ENCODE data around the gene SERPINB1. TPM values are rescaled to one million over a fixed set of nuclear protein-coding genes. Genes with fewer than 3 reads are reported as not detected.

Gene SERPINB1
- total and polyA plus RNA-seq, 2 experiments from 2014 or later: 5.6 to 6.5 TPM

GRCh38 chr6:2806644-2807043 lies 35.0 kb downstream of the SERPINB1 start:
- TF ChIP-seq ZNF114 (CRISPR knock-in tag; IDR thresholded peaks at IDR 0.05) (no peak), EZH2phosphoT487 (IDR thresholded peaks at IDR 0.05; ENCODE audit: unreplicated experiment) (no peak), NANOG (IDR thresholded peaks at IDR 0.05; ENCODE audit: borderline replicate concordance) (no peak)
- TF ChIP-seq, protein P1, sequence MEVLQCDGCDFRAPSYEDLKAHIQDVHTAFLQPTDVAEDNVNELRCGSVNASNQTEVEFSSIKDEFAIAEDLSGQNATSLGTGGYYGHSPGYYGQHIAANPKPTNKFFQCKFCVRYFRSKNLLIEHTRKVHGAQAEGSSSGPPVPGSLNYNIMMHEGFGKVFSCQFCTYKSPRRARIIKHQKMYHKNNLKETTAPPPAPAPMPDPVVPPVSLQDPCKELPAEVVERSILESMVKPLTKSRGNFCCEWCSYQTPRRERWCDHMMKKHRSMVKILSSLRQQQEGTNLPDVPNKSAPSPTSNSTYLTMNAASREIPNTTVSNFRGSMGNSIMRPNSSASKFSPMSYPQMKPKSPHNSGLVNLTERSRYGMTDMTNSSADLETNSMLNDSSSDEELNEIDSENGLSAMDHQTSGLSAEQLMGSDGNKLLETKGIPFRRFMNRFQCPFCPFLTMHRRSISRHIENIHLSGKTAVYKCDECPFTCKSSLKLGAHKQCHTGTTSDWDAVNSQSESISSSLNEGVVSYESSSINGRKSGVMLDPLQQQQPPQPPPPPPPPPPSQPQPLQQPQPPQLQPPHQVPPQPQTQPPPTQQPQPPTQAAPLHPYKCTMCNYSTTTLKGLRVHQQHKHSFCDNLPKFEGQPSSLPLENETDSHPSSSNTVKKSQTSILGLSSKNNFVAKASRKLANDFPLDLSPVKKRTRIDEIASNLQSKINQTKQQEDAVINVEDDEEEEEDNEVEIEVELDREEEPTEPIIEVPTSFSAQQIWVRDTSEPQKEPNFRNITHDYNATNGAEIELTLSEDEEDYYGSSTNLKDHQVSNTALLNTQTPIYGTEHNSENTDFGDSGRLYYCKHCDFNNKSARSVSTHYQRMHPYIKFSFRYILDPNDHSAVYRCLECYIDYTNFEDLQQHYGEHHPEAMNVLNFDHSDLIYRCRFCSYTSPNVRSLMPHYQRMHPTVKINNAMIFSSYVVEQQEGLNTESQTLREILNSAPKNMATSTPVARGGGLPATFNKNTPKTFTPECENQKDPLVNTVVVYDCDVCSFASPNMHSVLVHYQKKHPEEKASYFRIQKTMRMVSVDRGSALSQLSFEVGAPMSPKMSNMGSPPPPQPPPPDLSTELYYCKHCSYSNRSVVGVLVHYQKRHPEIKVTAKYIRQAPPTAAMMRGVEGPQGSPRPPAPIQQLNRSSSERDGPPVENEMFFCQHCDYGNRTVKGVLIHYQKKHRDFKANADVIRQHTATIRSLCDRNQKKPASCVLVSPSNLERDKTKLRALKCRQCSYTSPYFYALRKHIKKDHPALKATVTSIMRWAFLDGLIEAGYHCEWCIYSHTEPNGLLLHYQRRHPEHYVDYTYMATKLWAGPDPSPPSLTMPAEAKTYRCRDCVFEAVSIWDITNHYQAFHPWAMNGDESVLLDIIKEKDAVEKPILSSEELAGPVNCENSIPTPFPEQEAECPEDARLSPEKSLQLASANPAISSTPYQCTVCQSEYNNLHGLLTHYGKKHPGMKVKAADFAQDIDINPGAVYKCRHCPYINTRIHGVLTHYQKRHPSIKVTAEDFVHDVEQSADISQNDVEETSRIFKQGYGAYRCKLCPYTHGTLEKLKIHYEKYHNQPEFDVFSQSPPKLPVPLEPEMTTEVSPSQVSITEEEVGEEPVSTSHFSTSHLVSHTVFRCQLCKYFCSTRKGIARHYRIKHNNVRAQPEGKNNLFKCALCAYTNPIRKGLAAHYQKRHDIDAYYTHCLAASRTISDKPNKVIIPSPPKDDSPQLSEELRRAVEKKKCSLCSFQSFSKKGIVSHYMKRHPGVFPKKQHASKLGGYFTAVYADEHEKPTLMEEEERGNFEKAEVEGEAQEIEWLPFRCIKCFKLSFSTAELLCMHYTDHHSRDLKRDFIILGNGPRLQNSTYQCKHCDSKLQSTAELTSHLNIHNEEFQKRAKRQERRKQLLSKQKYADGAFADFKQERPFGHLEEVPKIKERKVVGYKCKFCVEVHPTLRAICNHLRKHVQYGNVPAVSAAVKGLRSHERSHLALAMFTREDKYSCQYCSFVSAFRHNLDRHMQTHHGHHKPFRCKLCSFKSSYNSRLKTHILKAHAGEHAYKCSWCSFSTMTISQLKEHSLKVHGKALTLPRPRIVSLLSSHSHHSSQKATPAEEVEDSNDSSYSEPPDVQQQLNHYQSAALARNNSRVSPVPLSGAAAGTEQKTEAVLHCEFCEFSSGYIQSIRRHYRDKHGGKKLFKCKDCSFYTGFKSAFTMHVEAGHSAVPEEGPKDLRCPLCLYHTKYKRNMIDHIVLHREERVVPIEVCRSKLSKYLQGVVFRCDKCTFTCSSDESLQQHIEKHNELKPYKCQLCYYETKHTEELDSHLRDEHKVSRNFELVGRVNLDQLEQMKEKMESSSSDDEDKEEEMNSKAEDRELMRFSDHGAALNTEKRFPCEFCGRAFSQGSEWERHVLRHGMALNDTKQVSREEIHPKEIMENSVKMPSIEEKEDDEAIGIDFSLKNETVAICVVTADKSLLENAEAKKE (CRISPR knock-in tag; IDR thresholded peaks at IDR 0.05): no peak
- TF ChIP-seq, protein P2, sequence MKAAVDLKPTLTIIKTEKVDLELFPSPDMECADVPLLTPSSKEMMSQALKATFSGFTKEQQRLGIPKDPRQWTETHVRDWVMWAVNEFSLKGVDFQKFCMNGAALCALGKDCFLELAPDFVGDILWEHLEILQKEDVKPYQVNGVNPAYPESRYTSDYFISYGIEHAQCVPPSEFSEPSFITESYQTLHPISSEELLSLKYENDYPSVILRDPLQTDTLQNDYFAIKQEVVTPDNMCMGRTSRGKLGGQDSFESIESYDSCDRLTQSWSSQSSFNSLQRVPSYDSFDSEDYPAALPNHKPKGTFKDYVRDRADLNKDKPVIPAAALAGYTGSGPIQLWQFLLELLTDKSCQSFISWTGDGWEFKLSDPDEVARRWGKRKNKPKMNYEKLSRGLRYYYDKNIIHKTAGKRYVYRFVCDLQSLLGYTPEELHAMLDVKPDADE (IDR thresholded peaks at IDR 0.05): no peak
- peaks cover 2% of the 10 kb centered on the region; the same call in 2 of the 3 replicates for H3K9me3 Mint-ChIP-seq
- no peak for DNase-seq (ENCODE audit: low spot score)
- H3K4me1 Mint-ChIP-seq: no peaks in the 10 kb centered on the region; the same call in 2 of the 3 replicates
- Histone ChIP-seq H3K9me2 (ENCODE audit: insufficient read depth) (no peaks in the 10 kb centered on the region), H3K27me3 (ENCODE audit: insufficient read depth) (no peaks in the 10 kb centered on the region), H3K4me2 (no peak overlapping the region), H4K20me1 (replicated peaks; ENCODE audit: insufficient read depth) (no peaks in the 10 kb centered on the region), H3K27ac (ENCODE audit: low read depth) (no peak overlapping the region), H3K4me3 (no peak overlapping the region), H3F3A (replicated peaks; ENCODE audit: low read depth) (no peaks in the 10 kb centered on the region), H2AFZ (no peak overlapping the region), H3K36me3 (ENCODE audit: insufficient read depth) (no peaks in the 10 kb centered on the region), H3K79me2 (replicated peaks; ENCODE audit: insufficient read depth) (no peaks in the 10 kb centered on the region), H3K4me1 (ENCODE audit: insufficient read depth) (no peaks in the 10 kb centered on the region)
- no peak for ATAC-seq
- no peak overlapping the region for H3K4me3 Mint-ChIP-seq
- H3K36me3 Mint-ChIP-seq (ENCODE audit: low read depth): 0 out of 3 replicates have a peak, but pooled peaks cover 2% of the 10 kb centered on the region
- no peak overlapping the region for H3K27ac Mint-ChIP-seq
- peaks cover 10% of the 10 kb centered on the region for H3K27me3 Mint-ChIP-seq (ENCODE audit: insufficient read depth, low read depth, poor library complexity)

DNA sequence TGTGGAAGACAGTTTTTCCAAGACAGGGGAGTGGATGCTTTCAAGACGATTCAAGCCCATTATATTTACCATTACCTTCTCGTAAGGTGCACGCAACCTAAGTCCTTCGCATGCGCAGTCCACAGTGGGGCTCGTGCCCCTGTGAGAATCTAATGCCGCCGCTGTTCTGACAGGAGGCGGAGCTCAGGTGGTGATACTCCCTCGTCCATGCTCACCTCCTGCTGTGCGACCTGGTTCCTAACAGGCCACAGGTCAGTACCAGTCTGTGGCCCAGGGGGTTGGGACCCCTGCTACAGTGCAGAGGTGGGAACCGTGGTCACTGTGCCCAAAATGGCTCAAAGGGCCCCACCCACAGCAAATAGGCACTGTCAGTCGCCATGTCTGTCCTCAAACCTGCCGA lies 36.6 kb downstream of the SERPINB1 start:
- H3K4me2 ChIP-seq: no peak overlapping the region
- Mint-ChIP-seq H3K36me3 (ENCODE audit: low read depth) (0 out of 3 replicates have a peak, but pooled peaks cover 2% of the 10 kb centered on the region), H3K4me3 (no peak overlapping the region), H3K27ac (no peak overlapping the region), H3K9me3 (peaks cover 2% of the 10 kb centered on the region; the same call in 2 of the 3 replicates), H3K27me3 (ENCODE audit: insufficient read depth, low read depth, poor library complexity) (peaks cover 10% of the 10 kb centered on the region), H3K4me1 (no peaks in the 10 kb centered on the region; the same call in 2 of the 3 replicates)
- H3K27me3 ChIP-seq (ENCODE audit: insufficient read depth): no peaks in the 10 kb centered on the region
- H3K79me2 ChIP-seq (replicated peaks; ENCODE audit: insufficient read depth): no peaks in the 10 kb centered on the region
- ATAC-seq: no peak
- no peaks in the 10 kb centered on the region for H4K20me1 ChIP-seq (replicated peaks; ENCODE audit: insufficient read depth)
- no peaks in the 10 kb centered on the region for H3F3A ChIP-seq (replicated peaks; ENCODE audit: low read depth)
- H3K9me2 ChIP-seq (ENCODE audit: insufficient read depth): no peaks in the 10 kb centered on the region
- no peak overlapping the region for H2AFZ ChIP-seq
- no peaks in the 10 kb centered on the region for H3K36me3 ChIP-seq (ENCODE audit: insufficient read depth)
- no peak for DNase-seq (ENCODE audit: low spot score)
- no peak overlapping the region for H3K27ac ChIP-seq (ENCODE audit: low read depth)
- H3K4me1 ChIP-seq (ENCODE audit: insufficient read depth): no peaks in the 10 kb centered on the region
- no peak overlapping the region for H3K4me3 ChIP-seq
- TF ChIP-seq ZNF114 (CRISPR knock-in tag; IDR thresholded peaks at IDR 0.05): no peak
- TF ChIP-seq, protein P1 (CRISPR knock-in tag; IDR thresholded peaks at IDR 0.05): no peak

Measured in GM23338 (cell line).